Measurements from ENCODE around the gene RBFOX2. TPM values are rescaled to one million over a fixed set of nuclear protein-coding genes. Genes with fewer than 3 reads are reported as not detected.

RBFOX2 gene
- total and polyA plus RNA-seq, 2 of the 8 experiments (the other 6 are each of a cell fraction or from before 2014, with no cell fraction given) = 121 to 122 TPM

DNA sequence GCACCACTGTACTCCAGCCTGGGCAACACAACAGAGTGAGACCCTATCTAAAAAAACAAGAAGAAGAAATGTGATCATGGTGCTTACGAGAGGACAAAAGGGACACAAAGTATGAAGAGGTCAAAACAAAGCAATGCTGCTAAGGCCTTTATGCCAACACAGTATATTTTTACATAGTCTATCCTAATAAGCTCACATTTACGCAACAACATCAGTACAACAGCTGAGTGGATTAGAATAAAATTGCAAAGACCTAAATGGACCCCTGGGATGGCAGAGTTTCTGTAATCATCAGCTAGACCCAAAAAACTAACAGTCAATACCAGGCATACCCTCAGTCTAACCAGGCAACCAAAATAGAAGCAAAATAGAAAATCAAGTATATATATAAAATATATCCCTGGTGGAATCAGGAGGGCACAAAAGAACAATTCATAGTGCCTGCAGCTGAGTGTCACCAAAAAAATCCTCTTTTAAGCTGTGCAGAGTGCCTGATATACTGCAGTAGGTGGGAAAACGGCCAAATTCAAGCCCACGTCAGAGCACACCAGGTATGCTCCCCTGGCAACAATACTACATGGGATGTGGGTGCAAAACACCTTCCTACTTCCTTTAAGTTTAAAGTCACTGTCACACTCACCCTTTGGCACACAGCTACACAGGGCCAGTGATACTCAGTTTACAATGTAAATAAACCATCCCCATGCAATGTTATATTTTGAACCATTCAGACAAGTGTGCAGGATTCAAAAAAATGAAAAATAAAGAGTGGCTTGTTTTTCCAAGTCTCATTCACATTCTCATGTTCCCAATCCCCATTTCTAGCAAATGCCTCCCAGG is 57.8 kb downstream of the RBFOX2 start:
- Histone ChIP-seq H2AK5ac (ENCODE audit: low read depth, low read length) (no peak overlapping the region), H3K4ac (replicated peaks; ENCODE audit: insufficient read length, low read depth, low read length) (no peak overlapping the region), H3K4me1 (replicated peaks in 1 of 4; ENCODE audit: control insufficient read depth in 3 of 4, insufficient read depth in 4 of 4, low read length in 3 of 4) (peaks cover 0 to 8% (median 3%) of the 10 kb centered on the region in 4 experiments; a peak in 4 of 7 replicates), H4K20me1 (replicated peaks in 1 of 2; ENCODE audit: control insufficient read depth in 1 of 2, insufficient read depth in 2 of 2, low read length in 2 of 2) (peaks cover 1% of the 10 kb centered on the region in 2 experiments), H4K8ac (ENCODE audit: extremely low read depth, insufficient read depth, low read length) (no peak overlapping the region), H3K4me2 (ENCODE audit: insufficient read depth in 1 of 2, low read depth in 2 of 2, low read length in 2 of 2) (no peak overlapping the region; a peak in 1 of 4 replicates), H4K91ac (replicated peaks; ENCODE audit: insufficient read length, low read length) (no peak overlapping the region), H3K9me3 (ENCODE audit: insufficient read depth in 2 of 2, low read depth in 1 of 2, low read length in 1 of 2) (no peaks in the 10 kb centered on the region), H3K79me1 (ENCODE audit: low read depth, low read length) (peaks cover 2% of the 10 kb centered on the region; the same call in 1 of the 2 replicates), H3K18ac (ENCODE audit: extremely low read depth, low read length) (no peak overlapping the region), H3K79me2 (ENCODE audit: control insufficient read depth in 1 of 2, insufficient read depth in 2 of 2, low read length in 2 of 2) (peaks cover 7 to 82% of the 10 kb centered on the region in 2 experiments; a peak in 3 of 4 replicates), H2BK5ac (ENCODE audit: low read depth, low read length) (no peak overlapping the region), H3K23ac (ENCODE audit: insufficient read length) (no peak overlapping the region), H2BK12ac (ENCODE audit: low read depth, low read length) (no peak overlapping the region), H2BK15ac (ENCODE audit: low read length) (no peak overlapping the region), H3K23me2 (ENCODE audit: low read depth, low read length) (no peaks in the 10 kb centered on the region; the same call in 1 of the 2 replicates), H3K27ac (ENCODE audit: low read depth, low read length) (no peak overlapping the region), H3K9ac (replicated peaks in 1 of 4; ENCODE audit: extremely low read depth in 1 of 4, low read depth in 3 of 4, low read length in 3 of 4) (no peak overlapping the region; a peak in 1 of 7 replicates), H3K36me3 (ENCODE audit: control insufficient read depth in 2 of 4, insufficient read depth in 4 of 4, low read length in 3 of 4) (no peaks in the 10 kb centered on the region), H3K56ac (replicated peaks; ENCODE audit: insufficient read length, low read depth, low read length) (no peak overlapping the region), H3K27me3 (replicated peaks in 1 of 4; ENCODE audit: control insufficient read depth in 3 of 4, extremely low read depth in 1 of 4, insufficient read depth in 3 of 4, low read length in 3 of 4) (no peaks in the 10 kb centered on the region), H4K5ac (ENCODE audit: insufficient read length, low read depth, low read length) (no peak overlapping the region), H3K4me3 (ENCODE audit: extremely low read depth in 1 of 4, insufficient read depth in 2 of 4, low read depth in 3 of 4, low read length in 4 of 4) (no peak overlapping the region), H3K14ac (ENCODE audit: insufficient read length) (no peak overlapping the region), H2AFZ (ENCODE audit: low read length) (no peak overlapping the region), H2BK120ac (replicated peaks; ENCODE audit: low read depth, low read length) (no peak overlapping the region), H2BK20ac (ENCODE audit: low read length) (no peak overlapping the region)
- ChIA-PET CTCF (ENCODE audit: partially characterized antibody) (interaction anchor here (0.8 to 1.9 kb wide), 5 partner anchors 14 to 95 kb away, joined by 3 to 6 read pairs (median 4); no protein-coding TSS in a partner anchor), POLR2A (ENCODE audit: partially characterized antibody) (interaction anchor here (1.1 kb wide), 1 partner anchor 58 kb away, joined by 3 read pairs; the partner anchor contains the start of gene RBFOX2)
- WGBS, 2 experiments (ENCODE audit: extremely low coverage in 1 of 2, insufficient coverage in 1 of 2, insufficient read length in 1 of 2, insufficient replicate concordance in 2 of 2, low coverage in 1 of 2, low lambda C conversion rate in 2 of 2, missing lambda C conversion rate in 1 of 2) = 84% methylated on average over 4 of the region's 4 CpGs; no CpG with 5 or more reads in 1 of the 2 experiments
- DNase-seq (ENCODE audit: low read depth in 1 of 2, low spot score in 2 of 2) (no peak), FAIRE-seq (no peak)
- no peak for TF ChIP-seq JUN (IDR thresholded peaks at IDR 0.05; ENCODE audit: low read depth, low read length)
- TF ChIP-seq, protein P1, sequence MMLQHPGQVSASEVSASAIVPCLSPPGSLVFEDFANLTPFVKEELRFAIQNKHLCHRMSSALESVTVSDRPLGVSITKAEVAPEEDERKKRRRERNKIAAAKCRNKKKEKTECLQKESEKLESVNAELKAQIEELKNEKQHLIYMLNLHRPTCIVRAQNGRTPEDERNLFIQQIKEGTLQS (IDR thresholded peaks at IDR 0.05; ENCODE audit: insufficient read depth, low read depth, low read length) = no peak
- no peak for TF ChIP-seq BCL11A (IDR thresholded peaks at IDR 0.05; ENCODE audit: low read depth in 2 of 2, low read length in 2 of 2)
- TF ChIP-seq EZH2 (IDR thresholded peaks at IDR 0.05; ENCODE audit: low read depth, low read length, severe bottlenecking) = no peak
- no peak for TF ChIP-seq NANOG (IDR thresholded peaks at IDR 0.05; ENCODE audit: insufficient read depth, low read depth, low read length, poor library complexity, severe bottlenecking)
- TF ChIP-seq MAFK (IDR thresholded peaks at IDR 0.05; ENCODE audit: low read depth, low read length) = no peak

All from H1 (cell line).